HEK293 (cell line): ENCODE data around the gene KCNC4.

Experiments
- CTCF ChIA-PET: fragments of 350-600 bp; formaldehyde crosslinking; extraction: SDS; loops from one replicate; lab custom pipeline; 2021; ENCODE audit warnings: antibody characterized with exemption; lab: Yijun Ruan, JAX
- POLR2A ChIA-PET: fragments of 300-600 bp; formaldehyde crosslinking; extraction: SDS; loops from one replicate; lab custom pipeline; 2020; ENCODE audit warnings: antibody characterized with exemption, inconsistent platforms; lab: Yijun Ruan, JAX
- H3K27ac ChIP-seq: fragments of 200-500 bp; sonication (Bioruptor generic); 2 replicates; pipeline ENCODE4 v1.5.1; 2014; ENCODE audit warnings: low read depth, low read length, control low read depth, inconsistent platforms; ENCODE audit errors: extremely low read depth
- H3K36me3 ChIP-seq, 2 experiments: fragments of 200-500 bp in 1 of 2; sonication (Bioruptor generic) in 1 of 2; 1 replicate in 1 of 2; 2 replicates in 1 of 2; pipeline ENCODE4 v1.5.1; 2014 to 2017; ENCODE audit warnings: inconsistent platforms in 2 of 2, low read length in 2 of 2; ENCODE audit not compliant: control insufficient read depth in 2 of 2, insufficient read depth in 1 of 2
- H3K4me1 ChIP-seq: fragments of 200-500 bp; sonication (Bioruptor generic); 2 replicates; pipeline ENCODE4 v1.5.1; 2014; ENCODE audit warnings: mild to moderate bottlenecking, low read length, inconsistent platforms; ENCODE audit not compliant: control insufficient read depth, insufficient read depth
- H3K4me3 ChIP-seq: 2 replicates; pipeline ENCODE4 v1.5.1; 2011; ENCODE audit warnings: low read depth, mild to moderate bottlenecking, control low read depth, low read length, moderate library complexity
- H3K9me3 ChIP-seq: fragments of 200-500 bp; sonication (Bioruptor generic); 2 replicates; pipeline ENCODE4 v1.5.1; 2014; ENCODE audit warnings: low read depth, low read length, inconsistent platforms; ENCODE audit not compliant: control insufficient read depth, insufficient read depth
- GFI1B ChIP-seq: fragments of 450-650 bp; formaldehyde crosslinking; IDR thresholded peaks from 2 replicates; pipeline ENCODE4 v1.5.1; 2016; ENCODE audit warnings: missing biosample characterization, missing genetic modification characterization
- IKZF3 ChIP-seq: fragments of 450-650 bp; IDR thresholded peaks from 2 replicates; pipeline ENCODE4 v1.5.0; 2018; ENCODE audit warnings: missing biosample characterization, mild to moderate bottlenecking, missing genetic modification characterization, moderate library complexity
- KLF10 ChIP-seq: fragments of 450-650 bp; IDR thresholded peaks from 2 replicates; pipeline ENCODE4 v1.5.1; 2018; ENCODE audit warnings: missing biosample characterization, mild to moderate bottlenecking, missing genetic modification characterization
- OSR2 ChIP-seq: fragments of 450-650 bp; formaldehyde crosslinking; IDR thresholded peaks from 2 replicates; pipeline ENCODE4 v1.5.1; 2016; ENCODE audit warnings: missing biosample characterization, missing genetic modification characterization
- SCRT1 ChIP-seq: fragments of 450-650 bp; formaldehyde crosslinking; IDR thresholded peaks from 2 replicates; pipeline ENCODE4 v1.5.1; 2016; ENCODE audit warnings: missing biosample characterization, missing genetic modification characterization, borderline replicate concordance
- SCRT2 ChIP-seq: fragments of 450-650 bp; formaldehyde crosslinking; IDR thresholded peaks from 2 replicates; pipeline ENCODE4 v1.5.1; 2016; ENCODE audit warnings: missing biosample characterization, missing genetic modification characterization
- TCF7L2 ChIP-seq: IDR thresholded peaks from 2 replicates; pipeline ENCODE4 v1.6.1; 2011; ENCODE audit warnings: low read depth, mild to moderate bottlenecking, inconsistent platforms, low read length, moderate library complexity, borderline replicate concordance
- ZBTB20 ChIP-seq: fragments of 450-650 bp; formaldehyde crosslinking; IDR thresholded peaks from 2 replicates; pipeline ENCODE4 v1.5.1; 2016; ENCODE audit warnings: missing biosample characterization, missing genetic modification characterization
- ZFP3 ChIP-seq: fragments of 450-650 bp; formaldehyde crosslinking; IDR thresholded peaks from 2 replicates; pipeline ENCODE4 v1.5.1; 2016; ENCODE audit warnings: low read depth, missing biosample characterization, missing genetic modification characterization
- ZNF155 ChIP-seq: fragments of 450-650 bp; formaldehyde crosslinking; IDR thresholded peaks from 2 replicates; pipeline ENCODE4 v1.5.1; 2016; ENCODE audit warnings: missing biosample characterization, missing genetic modification characterization
- ZNF175 ChIP-seq: fragments of 450-650 bp; formaldehyde crosslinking; IDR thresholded peaks from 2 replicates; pipeline ENCODE4 v1.5.1; 2016; ENCODE audit warnings: missing biosample characterization, missing genetic modification characterization
- ZNF239 ChIP-seq: fragments of 450-650 bp; formaldehyde crosslinking; IDR thresholded peaks from 2 replicates; pipeline ENCODE4 v1.5.1; 2016; ENCODE audit warnings: missing biosample characterization, missing genetic modification characterization
- ZNF555 ChIP-seq: fragments of 450-650 bp; formaldehyde crosslinking; conservative IDR thresholded peaks from 2 replicates; pipeline ENCODE4 v1.5.1; 2017; ENCODE audit warnings: missing biosample characterization, mild to moderate bottlenecking, missing genetic modification characterization, inconsistent platforms
- ZNF626 ChIP-seq: fragments of 450-650 bp; sonication (Bioruptor Pico); formaldehyde crosslinking; IDR thresholded peaks from 2 replicates; pipeline ENCODE4 v1.5.1; 2018; ENCODE audit warnings: missing biosample characterization, missing genetic modification characterization, inconsistent platforms
- ZNF658 ChIP-seq: fragments of 450-650 bp; formaldehyde crosslinking; IDR thresholded peaks from 2 replicates; pipeline ENCODE4; 2016; ENCODE audit warnings: missing biosample characterization, missing genetic modification characterization
- ZNF660 ChIP-seq: fragments of 450-650 bp; IDR thresholded peaks from 2 replicates; pipeline ENCODE4 v1.5.1; 2018; ENCODE audit warnings: missing biosample characterization, mild to moderate bottlenecking, missing genetic modification characterization
- ZNF791 ChIP-seq: fragments of 450-650 bp; formaldehyde crosslinking; IDR thresholded peaks from 2 replicates; pipeline ENCODE4 v1.5.1; 2016; ENCODE audit warnings: missing biosample characterization, missing genetic modification characterization
- TF ChIP-seq, protein P1 (sequence below): fragments of 450-650 bp; formaldehyde crosslinking; IDR thresholded peaks from 2 replicates; pipeline ENCODE4 v1.5.1; 2016; ENCODE audit warnings: missing biosample characterization, missing genetic modification characterization
- TF ChIP-seq, protein P2 (sequence below): fragments of 450-650 bp; formaldehyde crosslinking; IDR thresholded peaks from 2 replicates; pipeline ENCODE4 v1.5.1; 2016; ENCODE audit warnings: missing biosample characterization, missing genetic modification characterization
- TF ChIP-seq, protein P3 (sequence below): fragments of 450-650 bp; formaldehyde crosslinking; IDR thresholded peaks from 2 replicates; pipeline ENCODE4 v1.5.1; 2016; ENCODE audit warnings: missing biosample characterization, missing genetic modification characterization, borderline replicate concordance
- TF ChIP-seq, protein P4 (sequence below): fragments of 450-650 bp; formaldehyde crosslinking; IDR thresholded peaks from 2 replicates; pipeline ENCODE4 v1.5.1; 2016; ENCODE audit warnings: missing biosample characterization, missing genetic modification characterization, low read depth

KCNC4 gene

DNA sequence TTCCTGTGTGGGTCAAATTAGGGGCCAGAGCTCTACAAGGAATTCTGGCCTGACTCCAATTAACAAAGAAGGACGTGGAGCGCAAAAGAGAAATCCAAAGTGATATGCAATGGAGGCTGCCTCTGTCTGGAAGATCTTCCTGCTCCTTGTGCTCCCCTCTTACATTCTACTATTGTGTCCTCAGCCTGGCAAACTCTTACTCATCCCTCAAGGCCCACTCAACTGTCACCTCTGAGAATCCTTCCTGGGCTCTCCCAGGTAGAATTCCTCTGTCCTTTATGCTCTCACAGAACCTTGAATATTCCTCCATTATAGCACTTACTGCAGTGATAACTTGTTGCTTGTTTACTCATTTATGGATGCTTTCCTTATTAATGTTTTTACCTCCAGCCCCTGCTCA is 31.4 kb downstream of the KCNC4 start:
- Histone ChIP-seq H3K4me3 (no peak overlapping the region), H3K27ac (no peak overlapping the region), H3K4me1 (no peaks in the 10 kb centered on the region), H3K36me3 (peaks cover 0 to 9% of the 10 kb centered on the region in 2 experiments; a peak in 1 of 3 replicates)
- ChIA-PET CTCF (interaction anchor here (0.7 to 1.9 kb wide), 3 partner anchors 34 to 71 kb away, joined by 3 to 5 read pairs (median 4); no protein-coding TSS in a partner anchor), POLR2A (no interaction called here)
- TF ChIP-seq, protein P1, sequence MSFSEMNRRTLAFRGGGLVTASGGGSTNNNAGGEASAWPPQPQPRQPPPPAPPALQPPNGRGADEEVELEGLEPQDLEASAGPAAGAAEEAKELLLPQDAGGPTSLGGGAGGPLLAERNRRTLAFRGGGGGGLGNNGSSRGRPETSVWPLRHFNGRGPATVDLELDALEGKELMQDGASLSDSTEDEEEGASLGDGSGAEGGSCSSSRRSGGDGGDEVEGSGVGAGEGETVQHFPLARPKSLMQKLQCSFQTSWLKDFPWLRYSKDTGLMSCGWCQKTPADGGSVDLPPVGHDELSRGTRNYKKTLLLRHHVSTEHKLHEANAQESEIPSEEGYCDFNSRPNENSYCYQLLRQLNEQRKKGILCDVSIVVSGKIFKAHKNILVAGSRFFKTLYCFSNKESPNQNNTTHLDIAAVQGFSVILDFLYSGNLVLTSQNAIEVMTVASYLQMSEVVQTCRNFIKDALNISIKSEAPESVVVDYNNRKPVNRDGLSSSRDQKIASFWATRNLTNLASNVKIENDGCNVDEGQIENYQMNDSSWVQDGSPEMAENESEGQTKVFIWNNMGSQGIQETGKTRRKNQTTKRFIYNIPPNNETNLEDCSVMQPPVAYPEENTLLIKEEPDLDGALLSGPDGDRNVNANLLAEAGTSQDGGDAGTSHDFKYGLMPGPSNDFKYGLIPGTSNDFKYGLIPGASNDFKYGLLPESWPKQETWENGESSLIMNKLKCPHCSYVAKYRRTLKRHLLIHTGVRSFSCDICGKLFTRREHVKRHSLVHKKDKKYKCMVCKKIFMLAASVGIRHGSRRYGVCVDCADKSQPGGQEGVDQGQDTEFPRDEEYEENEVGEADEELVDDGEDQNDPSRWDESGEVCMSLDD (tag by site-specific recombination): no peak
- no peak for TF ChIP-seq TCF7L2
- TF ChIP-seq ZFP3 (tag by site-specific recombination): peak; percentile 80
- no peak for TF ChIP-seq ZNF239 (tag by site-specific recombination)
- TF ChIP-seq OSR2: no peak
- no peak for TF ChIP-seq ZNF660 (tag by site-specific recombination)
- TF ChIP-seq, protein P2, sequence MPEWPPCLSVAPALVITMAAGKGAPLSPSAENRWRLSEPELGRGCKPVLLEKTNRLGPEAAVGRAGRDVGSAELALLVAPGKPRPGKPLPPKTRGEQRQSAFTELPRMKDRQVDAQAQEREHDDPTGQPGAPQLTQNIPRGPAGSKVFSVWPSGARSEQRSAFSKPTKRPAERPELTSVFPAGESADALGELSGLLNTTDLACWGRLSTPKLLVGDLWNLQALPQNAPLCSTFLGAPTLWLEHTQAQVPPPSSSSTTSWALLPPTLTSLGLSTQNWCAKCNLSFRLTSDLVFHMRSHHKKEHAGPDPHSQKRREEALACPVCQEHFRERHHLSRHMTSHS (tag by site-specific recombination): no peak
- no peak for TF ChIP-seq ZNF555 (tag by site-specific recombination)
- no peak for TF ChIP-seq IKZF3
- 0 out of 2 replicates have a peak, but pooled peaks have one; percentile 25 for TF ChIP-seq SCRT1 (tag by site-specific recombination)
- TF ChIP-seq ZNF175 (tag by site-specific recombination): no peak
- TF ChIP-seq SCRT2: peak; percentile 70; the same call in 1 of the 2 replicates
- TF ChIP-seq, all 188 proteins: peak for 3
- H3K9me3 ChIP-seq: no peaks in the 10 kb centered on the region

DNA sequence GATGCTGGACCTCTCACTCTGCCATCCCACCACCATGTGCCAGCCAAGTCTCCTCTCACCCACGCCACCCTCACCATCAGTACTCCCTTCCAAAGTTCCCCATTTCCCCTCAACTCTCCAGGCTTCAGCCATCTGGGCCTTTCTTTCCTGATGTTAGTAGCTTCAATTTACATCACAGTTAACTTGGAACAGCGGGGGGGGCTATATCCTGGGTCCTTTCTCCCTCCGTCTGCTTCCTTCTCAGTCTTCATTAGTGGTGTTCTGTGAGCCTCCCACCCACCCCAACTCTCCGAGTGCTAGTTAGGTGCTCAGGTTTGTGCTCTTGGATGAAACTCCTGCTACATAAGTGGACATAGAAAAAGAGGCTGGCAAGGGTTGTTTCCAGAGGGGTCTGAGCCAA is 31.9 kb downstream of the KCNC4 start:
- H3K27ac ChIP-seq: no peak overlapping the region
- POLR2A ChIA-PET: no interaction called here
- CTCF ChIA-PET: interaction anchor here (0.8 kb wide), 1 partner anchor 45 kb away, joined by 4 read pairs; no protein-coding TSS in a partner anchor
- TF ChIP-seq, protein P2 (tag by site-specific recombination): no peak
- TF ChIP-seq GFI1B (tag by site-specific recombination) (no peak), ZNF626 (tag by site-specific recombination) (no peak), ZNF658 (no peak), ZNF155 (tag by site-specific recombination) (no peak), KLF10 (tag by site-specific recombination) (no peak), ZNF791 (tag by site-specific recombination) (no peak), ZBTB20 (tag by site-specific recombination) (no peak)
- TF ChIP-seq, protein P3, sequence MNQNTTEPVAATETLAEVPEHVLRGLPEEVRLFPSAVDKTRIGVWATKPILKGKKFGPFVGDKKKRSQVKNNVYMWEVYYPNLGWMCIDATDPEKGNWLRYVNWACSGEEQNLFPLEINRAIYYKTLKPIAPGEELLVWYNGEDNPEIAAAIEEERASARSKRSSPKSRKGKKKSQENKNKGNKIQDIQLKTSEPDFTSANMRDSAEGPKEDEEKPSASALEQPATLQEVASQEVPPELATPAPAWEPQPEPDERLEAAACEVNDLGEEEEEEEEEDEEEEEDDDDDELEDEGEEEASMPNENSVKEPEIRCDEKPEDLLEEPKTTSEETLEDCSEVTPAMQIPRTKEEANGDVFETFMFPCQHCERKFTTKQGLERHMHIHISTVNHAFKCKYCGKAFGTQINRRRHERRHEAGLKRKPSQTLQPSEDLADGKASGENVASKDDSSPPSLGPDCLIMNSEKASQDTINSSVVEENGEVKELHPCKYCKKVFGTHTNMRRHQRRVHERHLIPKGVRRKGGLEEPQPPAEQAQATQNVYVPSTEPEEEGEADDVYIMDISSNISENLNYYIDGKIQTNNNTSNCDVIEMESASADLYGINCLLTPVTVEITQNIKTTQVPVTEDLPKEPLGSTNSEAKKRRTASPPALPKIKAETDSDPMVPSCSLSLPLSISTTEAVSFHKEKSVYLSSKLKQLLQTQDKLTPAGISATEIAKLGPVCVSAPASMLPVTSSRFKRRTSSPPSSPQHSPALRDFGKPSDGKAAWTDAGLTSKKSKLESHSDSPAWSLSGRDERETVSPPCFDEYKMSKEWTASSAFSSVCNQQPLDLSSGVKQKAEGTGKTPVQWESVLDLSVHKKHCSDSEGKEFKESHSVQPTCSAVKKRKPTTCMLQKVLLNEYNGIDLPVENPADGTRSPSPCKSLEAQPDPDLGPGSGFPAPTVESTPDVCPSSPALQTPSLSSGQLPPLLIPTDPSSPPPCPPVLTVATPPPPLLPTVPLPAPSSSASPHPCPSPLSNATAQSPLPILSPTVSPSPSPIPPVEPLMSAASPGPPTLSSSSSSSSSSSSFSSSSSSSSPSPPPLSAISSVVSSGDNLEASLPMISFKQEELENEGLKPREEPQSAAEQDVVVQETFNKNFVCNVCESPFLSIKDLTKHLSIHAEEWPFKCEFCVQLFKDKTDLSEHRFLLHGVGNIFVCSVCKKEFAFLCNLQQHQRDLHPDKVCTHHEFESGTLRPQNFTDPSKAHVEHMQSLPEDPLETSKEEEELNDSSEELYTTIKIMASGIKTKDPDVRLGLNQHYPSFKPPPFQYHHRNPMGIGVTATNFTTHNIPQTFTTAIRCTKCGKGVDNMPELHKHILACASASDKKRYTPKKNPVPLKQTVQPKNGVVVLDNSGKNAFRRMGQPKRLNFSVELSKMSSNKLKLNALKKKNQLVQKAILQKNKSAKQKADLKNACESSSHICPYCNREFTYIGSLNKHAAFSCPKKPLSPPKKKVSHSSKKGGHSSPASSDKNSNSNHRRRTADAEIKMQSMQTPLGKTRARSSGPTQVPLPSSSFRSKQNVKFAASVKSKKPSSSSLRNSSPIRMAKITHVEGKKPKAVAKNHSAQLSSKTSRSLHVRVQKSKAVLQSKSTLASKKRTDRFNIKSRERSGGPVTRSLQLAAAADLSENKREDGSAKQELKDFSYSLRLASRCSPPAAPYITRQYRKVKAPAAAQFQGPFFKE (tag by site-specific recombination): no peak
- TF ChIP-seq, protein P4, sequence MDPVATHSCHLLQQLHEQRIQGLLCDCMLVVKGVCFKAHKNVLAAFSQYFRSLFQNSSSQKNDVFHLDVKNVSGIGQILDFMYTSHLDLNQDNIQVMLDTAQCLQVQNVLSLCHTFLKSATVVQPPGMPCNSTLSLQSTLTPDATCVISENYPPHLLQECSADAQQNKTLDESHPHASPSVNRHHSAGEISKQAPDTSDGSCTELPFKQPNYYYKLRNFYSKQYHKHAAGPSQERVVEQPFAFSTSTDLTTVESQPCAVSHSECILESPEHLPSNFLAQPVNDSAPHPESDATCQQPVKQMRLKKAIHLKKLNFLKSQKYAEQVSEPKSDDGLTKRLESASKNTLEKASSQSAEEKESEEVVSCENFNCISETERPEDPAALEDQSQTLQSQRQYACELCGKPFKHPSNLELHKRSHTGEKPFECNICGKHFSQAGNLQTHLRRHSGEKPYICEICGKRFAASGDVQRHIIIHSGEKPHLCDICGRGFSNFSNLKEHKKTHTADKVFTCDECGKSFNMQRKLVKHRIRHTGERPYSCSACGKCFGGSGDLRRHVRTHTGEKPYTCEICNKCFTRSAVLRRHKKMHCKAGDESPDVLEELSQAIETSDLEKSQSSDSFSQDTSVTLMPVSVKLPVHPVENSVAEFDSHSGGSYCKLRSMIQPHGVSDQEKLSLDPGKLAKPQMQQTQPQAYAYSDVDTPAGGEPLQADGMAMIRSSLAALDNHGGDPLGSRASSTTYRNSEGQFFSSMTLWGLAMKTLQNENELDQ (tag by site-specific recombination): no peak

More for the DNA sequence above, 31.9 kb downstream of the KCNC4 start:
- no peaks in the 10 kb centered on the region for H3K9me3 ChIP-seq
- H3K36me3 ChIP-seq: peaks cover 0 to 9% of the 10 kb centered on the region in 2 experiments; a peak in 1 of 3 replicates
- H3K4me3 ChIP-seq: no peak overlapping the region
- no peaks in the 10 kb centered on the region for H3K4me1 ChIP-seq
